Measurements from ENCODE around the gene PRAME. TPM values are rescaled to one million over a fixed set of nuclear protein-coding genes. Genes with fewer than 3 reads are reported as not detected.

The PRAME gene
- total and polyA plus RNA-seq, 2 donors (not counting 3 experiments of a cell fraction or from before 2014, with no cell fraction given) = 0.07 TPM; not detected in 1

- Histone ChIP-seq H3K27ac (ENCODE audit: insufficient read depth, low read depth, low read length) (no peak overlapping the region), H2AFZ (ENCODE audit: low read depth, low read length) (no peak overlapping the region), H3K4me1 (ENCODE audit: control insufficient read depth, extremely low read depth, insufficient read depth, low read length) (peaks cover 5% of the 10 kb centered on the region), H3K9me3 (replicated peaks; ENCODE audit: control insufficient read depth, insufficient read depth, low read length) (no peaks in the 10 kb centered on the region), H3K36me3 (ENCODE audit: control insufficient read depth in 2 of 2, extremely low read depth in 1 of 2, insufficient read depth in 2 of 2, low read length in 2 of 2) (no peaks in the 10 kb centered on the region), H3K9me1 (replicated peaks; ENCODE audit: control insufficient read depth, extremely low read depth, insufficient read depth, low read length) (no peaks in the 10 kb centered on the region), H3K27me3 (ENCODE audit: control insufficient read depth in 2 of 2, insufficient read depth in 2 of 2, low read length in 2 of 2) (peaks cover 0 to 5% of the 10 kb centered on the region in 2 experiments), H4K20me1 (replicated peaks; ENCODE audit: control insufficient read depth, extremely low read depth, insufficient read depth, low read length) (no peaks in the 10 kb centered on the region), H3K4me3 (replicated peaks in 1 of 3; ENCODE audit: insufficient read depth in 1 of 3, low read depth in 1 of 3, low read length in 3 of 3) (no peak overlapping the region), H3K4me2 (ENCODE audit: insufficient read depth, low read length) (no peak overlapping the region), H3K79me2 (ENCODE audit: control insufficient read depth, insufficient read depth, low read length) (no peaks in the 10 kb centered on the region), H3K9ac (replicated peaks; ENCODE audit: extremely low read depth, insufficient read depth, low read length) (no peak overlapping the region)
- dilution Hi-C loops (cut with MboI; ENCODE audit: extremely low pct_ligation_motif_present, low sequenced_read_pairs) = no loop called here
- ChIA-PET POLR2A (no interaction called here), CTCF (interaction anchor here (1.2 to 1.5 kb wide), 2 partner anchors 20 to 38 kb away, joined by 3 read pairs; partner anchors contain the start of gene PRAME)
- intact Hi-C loops (cut with micrococcal nuclease) = no loop called here
- no peak for FAIRE-seq
- TF ChIP-seq FOS (IDR thresholded peaks at IDR 0.05; ENCODE audit: borderline replicate concordance, insufficient read depth, low read length) (no peak), EZH2 (IDR thresholded peaks at IDR 0.05; ENCODE audit: borderline replicate concordance, low read depth, low read length, severe bottlenecking) (no peak), JUN (IDR thresholded peaks at IDR 0.05; ENCODE audit: borderline replicate concordance, insufficient read depth, insufficient read length, low read depth) (no peak), POLR2A (IDR thresholded peaks at IDR 0.05; ENCODE audit: low read depth, low read length) (no peak), GATA2 (IDR thresholded peaks at IDR 0.05; ENCODE audit: insufficient read depth, insufficient read length, low read depth, low read length) (no peak), CTCF (IDR thresholded peaks at IDR 0.05; ENCODE audit: extremely low read depth in 1 of 2, insufficient read depth in 1 of 2, low read depth in 1 of 2, low read length in 2 of 2) (no peak), POLR2AphosphoS5 (IDR thresholded peaks at IDR 0.05; ENCODE audit: insufficient read depth, low read depth, low read length) (no peak), MYC (IDR thresholded peaks at IDR 0.05; ENCODE audit: low read depth, low read length) (no peak)
- TF ChIP-seq, protein P1, sequence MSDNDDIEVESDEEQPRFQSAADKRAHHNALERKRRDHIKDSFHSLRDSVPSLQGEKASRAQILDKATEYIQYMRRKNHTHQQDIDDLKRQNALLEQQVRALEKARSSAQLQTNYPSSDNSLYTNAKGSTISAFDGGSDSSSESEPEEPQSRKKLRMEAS (IDR thresholded peaks at IDR 0.05; ENCODE audit: insufficient read depth, insufficient read length) = no peak
- DNase-seq (ENCODE audit: low read depth, low spot score) = no peak
- no TSS peak for BruUV-seq (replicated peaks)
Observed at GRCh38 chr22:22521631-22522030, 37.4 kb downstream of the PRAME start.

Measured in endothelial cell of umbilical vein (primary cell).